DND-41 (cell line): ENCODE results near the gene COL4A1.

Source experiments
- ATAC-seq: fragments of 200-7000 bp; cut with Tn5 transposase; 3 replicates; pipeline ENCODE4 v1.9.1; 2021; ENCODE audit warnings: low read depth; ENCODE audit not compliant: insufficient read depth
- DNase-seq: peaks from one replicate; pipeline ENCODE4 v3.0.0-alpha.2; 2020
- H2AFZ ChIP-seq: 2 replicates; pipeline ENCODE4 v1.6.0; 2012; ENCODE audit warnings: low read depth, low read length
- H3K27ac ChIP-seq: 2 replicates; pipeline ENCODE4 v1.5.1; 2012; ENCODE audit warnings: low read length, inconsistent platforms
- H3K27me3 ChIP-seq: fragments of 200-600 bp; sonication (generic); 2 replicates; pipeline ENCODE4 v1.6.0; 2012; ENCODE audit warnings: low read length, mild to moderate bottlenecking, inconsistent platforms; ENCODE audit not compliant: insufficient read depth, poor library complexity
- H3K36me3 ChIP-seq: 2 replicates; pipeline ENCODE4 v1.5.1; 2012; ENCODE audit warnings: low read length, inconsistent platforms; ENCODE audit not compliant: insufficient read depth
- H3K4me1 ChIP-seq: 2 replicates; pipeline ENCODE4 v1.5.1; 2012; ENCODE audit warnings: mild to moderate bottlenecking, low read length; ENCODE audit not compliant: insufficient read depth
- H3K4me2 ChIP-seq: 2 replicates; pipeline ENCODE4 v1.6.0; 2012; ENCODE audit warnings: mild to moderate bottlenecking, moderate library complexity, low read length, inconsistent platforms; ENCODE audit not compliant: insufficient read depth
- H3K4me3 ChIP-seq, 2 experiments: fragments of 200-600 bp in 1 of 2; shearing (Covaris generic) in 1 of 2; 2 replicates each; pipeline ENCODE4 v1.5.1; 2012 to 2016; ENCODE audit warnings: inconsistent platforms in 2 of 2, low read length in 2 of 2, mild to moderate bottlenecking in 2 of 2, low read depth in 1 of 2, moderate library complexity in 1 of 2
- H3K79me2 ChIP-seq: 2 replicates; pipeline ENCODE4 v1.6.0; 2012; ENCODE audit warnings: low read length, inconsistent platforms; ENCODE audit not compliant: insufficient read depth
- H3K9ac ChIP-seq: 2 replicates; pipeline ENCODE4 v1.6.0; 2012; ENCODE audit warnings: low read depth, mild to moderate bottlenecking, inconsistent platforms, low read length, moderate library complexity
- H3K9me3 ChIP-seq: 2 replicates; pipeline ENCODE4 v1.5.1; 2012; ENCODE audit warnings: low read length, moderate library complexity, mild to moderate bottlenecking, inconsistent platforms; ENCODE audit not compliant: insufficient read depth, severe bottlenecking
- H4K20me1 ChIP-seq: 2 replicates; pipeline ENCODE4 v1.6.0; 2012; ENCODE audit warnings: low read length; ENCODE audit not compliant: insufficient read depth
- EZH2 ChIP-seq: IDR thresholded peaks from 3 replicates; pipeline ENCODE4 v1.6.1; 2012; ENCODE audit warnings: borderline replicate concordance, low read depth, mild to moderate bottlenecking, moderate library complexity, low read length, inconsistent platforms; ENCODE audit not compliant: severe bottlenecking
- TF ChIP-seq, protein P1 (sequence below): IDR thresholded peaks from 2 replicates; pipeline ENCODE4 v1.5.1; 2012; ENCODE audit warnings: borderline replicate concordance, low read length, moderate library complexity, mild to moderate bottlenecking; ENCODE audit not compliant: poor library complexity, severe bottlenecking; ENCODE audit errors: extremely low read depth

Gene COL4A1

DNA sequence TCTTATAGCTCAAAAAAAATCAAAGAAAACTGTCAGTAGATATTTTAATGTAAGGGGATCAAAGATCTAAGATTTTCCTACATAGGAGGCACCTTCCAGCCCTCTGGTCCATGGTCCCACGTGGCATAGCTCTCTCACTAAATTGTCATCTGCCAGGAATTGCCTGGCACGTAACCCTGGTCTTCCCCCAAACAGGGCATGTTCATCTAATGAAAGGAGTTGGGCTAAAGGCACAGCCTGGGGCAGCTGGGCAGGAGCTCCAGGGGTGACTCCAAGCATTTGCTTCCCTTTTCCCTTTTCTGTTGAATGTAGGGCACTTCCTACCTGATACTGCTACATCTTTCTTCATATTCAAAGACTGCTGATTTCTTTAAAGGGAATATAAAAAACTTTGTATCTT is 148.7 kb downstream of the COL4A1 start:
- no peak for DNase-seq
- no peaks in the 10 kb centered on the region for H3K79me2 ChIP-seq

DNA sequence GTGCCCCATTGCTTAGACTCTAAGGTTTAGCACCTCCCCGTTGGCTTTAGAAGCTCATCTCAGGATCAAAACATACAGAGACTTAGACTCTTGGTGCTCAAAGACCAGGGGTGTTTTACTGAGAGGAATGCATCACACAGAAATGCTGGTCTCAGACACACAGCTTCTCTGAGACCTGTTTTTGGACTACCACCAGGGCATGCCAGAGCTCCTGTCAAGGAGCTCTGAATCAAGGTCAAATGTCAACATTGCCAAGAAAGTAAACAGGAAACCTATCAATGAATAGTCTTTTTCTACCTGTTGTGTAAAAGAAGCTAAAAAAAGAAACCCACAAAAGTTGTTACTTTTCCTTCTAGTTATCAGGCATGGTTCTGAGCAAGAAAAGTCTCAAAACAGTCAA is 149.2 kb downstream of the COL4A1 start:
- no peak for TF ChIP-seq EZH2
- TF ChIP-seq, protein P1, sequence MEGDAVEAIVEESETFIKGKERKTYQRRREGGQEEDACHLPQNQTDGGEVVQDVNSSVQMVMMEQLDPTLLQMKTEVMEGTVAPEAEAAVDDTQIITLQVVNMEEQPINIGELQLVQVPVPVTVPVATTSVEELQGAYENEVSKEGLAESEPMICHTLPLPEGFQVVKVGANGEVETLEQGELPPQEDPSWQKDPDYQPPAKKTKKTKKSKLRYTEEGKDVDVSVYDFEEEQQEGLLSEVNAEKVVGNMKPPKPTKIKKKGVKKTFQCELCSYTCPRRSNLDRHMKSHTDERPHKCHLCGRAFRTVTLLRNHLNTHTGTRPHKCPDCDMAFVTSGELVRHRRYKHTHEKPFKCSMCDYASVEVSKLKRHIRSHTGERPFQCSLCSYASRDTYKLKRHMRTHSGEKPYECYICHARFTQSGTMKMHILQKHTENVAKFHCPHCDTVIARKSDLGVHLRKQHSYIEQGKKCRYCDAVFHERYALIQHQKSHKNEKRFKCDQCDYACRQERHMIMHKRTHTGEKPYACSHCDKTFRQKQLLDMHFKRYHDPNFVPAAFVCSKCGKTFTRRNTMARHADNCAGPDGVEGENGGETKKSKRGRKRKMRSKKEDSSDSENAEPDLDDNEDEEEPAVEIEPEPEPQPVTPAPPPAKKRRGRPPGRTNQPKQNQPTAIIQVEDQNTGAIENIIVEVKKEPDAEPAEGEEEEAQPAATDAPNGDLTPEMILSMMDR = no peak
- H3K36me3 ChIP-seq = no peaks in the 10 kb centered on the region
- no peak overlapping the region for H3K9ac ChIP-seq

More for the DNA sequence above, 148.7 kb downstream of the COL4A1 start:
- Histone ChIP-seq H3K27me3 (peaks cover 6% of the 10 kb centered on the region), H3K36me3 (no peaks in the 10 kb centered on the region), H3K4me3 (no peak overlapping the region), H3K9me3 (no peaks in the 10 kb centered on the region), H2AFZ (no peak overlapping the region), H4K20me1 (no peaks in the 10 kb centered on the region), H3K4me2 (no peak overlapping the region), H3K27ac (no peak overlapping the region), H3K9ac (no peak overlapping the region), H3K4me1 (peaks cover 20% of the 10 kb centered on the region)
- no peak for ATAC-seq
- no peak for TF ChIP-seq EZH2
- TF ChIP-seq, protein P1 = no peak

DNA sequence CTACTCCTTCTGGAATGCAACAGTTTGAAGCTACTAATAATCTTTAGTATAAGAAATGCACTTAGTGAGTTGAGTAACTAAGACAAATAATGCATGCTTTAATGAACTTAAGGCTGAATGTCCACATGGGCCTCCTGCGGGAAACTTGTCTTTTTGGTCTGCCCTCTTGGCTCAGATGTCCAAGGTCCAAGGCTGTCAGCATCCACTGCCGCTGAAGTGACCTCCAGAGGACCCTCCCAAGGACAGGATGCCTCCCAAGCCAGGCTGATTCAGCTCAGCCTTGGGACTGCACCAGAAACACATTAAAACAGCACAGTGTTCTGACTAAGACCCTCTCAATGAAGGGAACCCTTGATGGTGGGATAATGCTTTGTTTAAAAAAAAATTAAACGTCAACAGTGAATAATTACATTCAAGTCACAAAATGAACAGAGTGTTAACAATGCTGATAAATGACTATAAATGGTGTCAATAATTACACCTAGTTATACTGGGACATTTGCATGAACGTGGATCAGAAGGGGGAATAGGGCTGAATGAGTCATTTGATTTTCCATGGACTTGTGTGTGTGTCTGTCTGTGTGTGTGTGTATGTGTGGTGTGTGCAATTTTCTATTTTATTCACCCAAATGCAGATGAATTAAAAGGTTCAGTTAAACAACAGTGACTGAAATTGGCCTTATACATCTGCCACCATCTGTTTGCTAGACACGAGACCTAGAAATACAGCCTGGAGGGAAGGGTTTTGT is 150.5 kb downstream of the COL4A1 start:
- no peak for TF ChIP-seq EZH2
- TF ChIP-seq, protein P1 = no peak
- no peaks in the 10 kb centered on the region for H3K9me3 ChIP-seq

More for the DNA sequence above, 149.2 kb downstream of the COL4A1 start:
- no peak for ATAC-seq
- Histone ChIP-seq H3K9me3 (no peaks in the 10 kb centered on the region), H3K4me1 (peaks cover 15% of the 10 kb centered on the region; the same call in 1 of the 2 replicates), H2AFZ (no peak overlapping the region), H3K4me2 (no peak overlapping the region), H3K79me2 (no peaks in the 10 kb centered on the region), H4K20me1 (no peaks in the 10 kb centered on the region), H3K27ac (no peak overlapping the region), H3K27me3 (peaks cover 8% of the 10 kb centered on the region), H3K4me3 (no peak overlapping the region)
- DNase-seq = no peak

More for the DNA sequence above, 150.5 kb downstream of the COL4A1 start:
- Histone ChIP-seq H3K4me2 (no peak overlapping the region), H3K27ac (no peak overlapping the region), H3K4me3 (no peak overlapping the region), H4K20me1 (no peaks in the 10 kb centered on the region), H3K27me3 (peaks cover 14% of the 10 kb centered on the region), H3K4me1 (peaks cover 5% of the 10 kb centered on the region; the same call in 1 of the 2 replicates), H3K79me2 (no peaks in the 10 kb centered on the region), H2AFZ (no peak overlapping the region), H3K36me3 (no peaks in the 10 kb centered on the region), H3K9ac (no peak overlapping the region)
- ATAC-seq (no peak), DNase-seq (no peak)
